Fibroblast of lung (primary cell): ENCODE data around the gene PFKP.

Source experiments
- EZH2 ChIP-seq: IDR thresholded peaks from 2 replicates; pipeline ENCODE4 v1.5.1; 2012; ENCODE audit warnings: low read length, control low read depth, mild to moderate bottlenecking; ENCODE audit errors: missing control alignments
- TF ChIP-seq, protein P1 (sequence below), 2 donors: IDR thresholded peaks in 1 of 2; conservative IDR thresholded peaks in 1 of 2; 1 replicate in 1 of 2; 2 replicates in 1 of 2; pipeline ENCODE4 v1.5.1; 2011 to 2012; ENCODE audit warnings: low read length in 2 of 2, control low read depth in 1 of 2, inconsistent platforms in 1 of 2, low read depth in 1 of 2, mild to moderate bottlenecking in 1 of 2

GRCh38 chr10:3169271-3169670 lies 101.9 kb downstream of the PFKP start:
- TF ChIP-seq, protein P1, sequence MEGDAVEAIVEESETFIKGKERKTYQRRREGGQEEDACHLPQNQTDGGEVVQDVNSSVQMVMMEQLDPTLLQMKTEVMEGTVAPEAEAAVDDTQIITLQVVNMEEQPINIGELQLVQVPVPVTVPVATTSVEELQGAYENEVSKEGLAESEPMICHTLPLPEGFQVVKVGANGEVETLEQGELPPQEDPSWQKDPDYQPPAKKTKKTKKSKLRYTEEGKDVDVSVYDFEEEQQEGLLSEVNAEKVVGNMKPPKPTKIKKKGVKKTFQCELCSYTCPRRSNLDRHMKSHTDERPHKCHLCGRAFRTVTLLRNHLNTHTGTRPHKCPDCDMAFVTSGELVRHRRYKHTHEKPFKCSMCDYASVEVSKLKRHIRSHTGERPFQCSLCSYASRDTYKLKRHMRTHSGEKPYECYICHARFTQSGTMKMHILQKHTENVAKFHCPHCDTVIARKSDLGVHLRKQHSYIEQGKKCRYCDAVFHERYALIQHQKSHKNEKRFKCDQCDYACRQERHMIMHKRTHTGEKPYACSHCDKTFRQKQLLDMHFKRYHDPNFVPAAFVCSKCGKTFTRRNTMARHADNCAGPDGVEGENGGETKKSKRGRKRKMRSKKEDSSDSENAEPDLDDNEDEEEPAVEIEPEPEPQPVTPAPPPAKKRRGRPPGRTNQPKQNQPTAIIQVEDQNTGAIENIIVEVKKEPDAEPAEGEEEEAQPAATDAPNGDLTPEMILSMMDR (conservative IDR thresholded peaks at IDR 0.05 in 1 of 2, IDR thresholded peaks at IDR 0.05 in 1 of 2; ENCODE audit: low read depth in 1 of 2, low read length in 2 of 2): no peak
- no peak for TF ChIP-seq EZH2
